ENCODE data around the gene ATCAY.
"Not testable (repeated sequence)": the region's sequence is repeated elsewhere in the genome, so short reads cannot be mapped to it uniquely, and the experiment has no call there.

ATCAY gene

DNA sequence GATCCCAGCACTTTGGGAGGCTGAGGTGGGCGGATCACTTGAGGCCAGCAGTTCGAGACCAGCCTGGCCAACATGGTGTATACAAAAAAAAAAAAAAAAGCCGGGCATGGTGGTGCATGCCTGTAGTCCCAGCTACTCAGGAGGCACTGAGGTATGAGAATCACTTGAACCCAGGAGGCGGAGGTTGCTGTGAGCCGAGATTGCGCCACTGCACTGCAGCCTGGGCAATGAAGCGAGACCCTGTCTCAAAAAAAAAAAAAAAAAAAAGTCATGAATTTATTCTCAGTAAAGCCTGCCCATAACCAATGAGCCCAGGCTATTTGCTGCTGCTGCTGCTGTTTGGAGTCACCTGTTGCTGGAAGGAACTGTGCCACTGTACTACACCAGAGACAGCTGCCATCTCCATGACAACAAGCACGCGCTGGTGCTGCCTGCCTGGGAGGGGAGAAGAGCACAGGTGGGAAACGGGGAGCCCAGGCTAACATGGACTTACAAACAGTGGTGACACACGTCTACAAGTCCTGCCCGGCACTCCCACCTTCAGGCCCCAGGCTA is 23.0 kb upstream of the ATCAY start:
- no peak for DNase-seq (ENCODE audit: low read depth in 2 of 2)

- DNase-seq (ENCODE audit: low read depth in 2 of 2) = no peak
These were observed 20.0 kb upstream of the ATCAY start for GRCh38 chr19:3860499-3860898.

DNA sequence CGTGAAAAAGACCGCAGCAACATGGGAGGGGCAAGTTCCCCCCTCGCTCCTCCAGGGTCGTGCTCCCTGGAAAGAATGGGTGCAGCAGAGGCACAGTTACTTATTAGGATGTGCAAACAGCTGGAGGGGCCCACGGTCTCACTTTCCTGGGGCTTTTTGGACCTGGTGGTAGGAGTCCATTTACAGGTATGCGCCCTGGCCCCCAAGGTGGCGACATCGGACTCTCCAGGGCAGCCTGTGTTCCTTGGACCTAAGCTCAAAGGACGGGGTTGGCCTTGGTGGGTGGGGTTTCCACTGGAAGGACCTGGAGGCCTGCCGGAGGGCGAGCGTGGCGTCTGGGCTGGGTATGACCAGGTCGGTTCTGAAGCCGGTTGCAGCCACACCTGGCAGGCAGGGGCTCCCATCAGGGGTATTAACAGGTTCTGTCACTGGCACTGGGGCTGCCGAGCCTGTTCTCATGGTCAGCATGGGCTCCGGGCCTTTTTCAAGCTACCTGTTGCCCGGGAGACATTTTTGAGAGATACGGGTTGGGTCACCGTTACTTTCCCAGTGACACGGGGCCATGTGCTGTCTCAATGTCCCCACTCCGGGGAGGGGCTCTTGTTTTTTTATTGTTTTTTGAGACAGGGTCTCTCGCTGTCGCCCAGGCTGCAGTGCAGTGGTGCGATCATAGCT is 17.5 kb upstream of the ATCAY start:
- no peak for DNase-seq (ENCODE audit: low read depth in 2 of 2)

- no peak for DNase-seq (ENCODE audit: low read depth in 2 of 2)
These were observed 16.8 kb upstream of the ATCAY start for GRCh38 chr19:3863648-3864047.

DNA sequence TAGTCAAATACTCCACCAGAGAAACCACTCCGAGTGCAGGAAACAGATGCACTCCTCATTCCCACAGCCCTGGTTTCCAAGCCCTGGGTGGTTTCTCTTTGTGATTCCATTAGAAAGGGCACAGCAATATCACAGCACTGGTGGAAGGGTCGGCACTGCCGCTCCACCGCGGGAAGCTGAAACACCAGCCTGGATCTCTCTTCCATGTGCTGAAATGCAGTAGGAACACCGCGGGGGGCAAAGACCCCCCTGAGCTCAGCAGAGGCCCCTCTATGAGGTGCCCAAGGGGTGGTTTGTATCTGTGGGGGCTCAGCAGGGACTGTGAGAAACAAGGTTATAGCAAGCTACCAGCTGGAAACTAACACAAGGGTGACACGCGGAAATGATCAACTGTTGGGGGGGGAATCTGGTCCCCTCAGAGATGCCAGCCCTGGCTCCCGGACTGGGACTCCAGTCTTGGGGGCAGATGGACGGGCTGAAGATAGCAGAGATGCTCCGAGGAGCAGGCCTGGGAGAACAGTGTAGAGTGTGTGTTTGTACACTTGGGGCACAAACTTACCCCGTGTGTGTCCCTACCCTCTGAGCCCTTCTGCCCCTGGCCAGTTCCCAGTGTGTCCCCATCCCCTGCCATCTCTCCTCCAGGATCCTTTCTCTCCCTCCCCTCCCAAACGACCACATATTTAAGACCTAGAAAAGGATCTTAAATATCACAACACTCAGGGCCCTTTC is 13.4 kb upstream of the ATCAY start:
- DNase-seq (ENCODE audit: low read depth in 2 of 2) = no peak

DNA sequence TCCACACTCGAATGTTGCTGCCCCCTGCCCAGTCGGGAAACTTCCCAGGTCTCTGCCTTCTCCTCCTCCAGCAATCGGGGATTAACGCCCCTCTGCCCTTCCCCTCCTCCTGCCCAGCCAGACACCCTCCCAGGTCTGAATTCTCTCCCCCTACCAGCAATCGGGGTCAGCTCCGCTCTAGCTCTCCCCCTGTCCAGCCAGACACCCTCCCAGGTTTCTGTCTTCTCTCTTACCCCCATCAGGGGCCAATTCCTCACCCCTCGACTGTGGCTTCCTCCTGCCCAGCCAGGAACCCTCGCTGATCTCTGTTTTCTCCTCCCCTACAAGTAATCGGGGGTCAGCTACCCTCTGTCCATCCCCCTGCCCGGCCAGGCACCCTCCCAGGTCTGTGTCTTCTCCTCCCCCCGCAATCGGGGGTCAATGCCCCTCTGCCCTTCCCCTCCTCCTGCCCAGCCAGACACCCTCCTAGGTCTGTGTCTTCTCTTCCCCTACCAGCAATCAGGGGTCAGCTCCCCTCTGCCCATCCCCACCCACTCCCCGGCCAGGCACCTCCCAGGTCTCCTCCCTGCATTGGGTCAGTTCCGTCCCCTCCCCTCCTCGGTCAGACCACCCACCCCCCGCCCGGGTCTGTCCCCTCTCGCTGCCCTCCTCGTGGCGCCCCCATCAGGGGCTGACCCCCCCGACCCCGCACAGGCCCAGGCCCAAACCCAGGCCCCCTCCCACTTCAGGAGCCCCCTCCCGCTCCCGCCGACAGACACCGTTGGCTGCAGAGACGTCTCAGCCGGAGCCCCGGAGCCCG is 12.3 kb upstream of the ATCAY start:
- no peak for DNase-seq (ENCODE audit: low read depth in 2 of 2)

- peak in 1 of 2 donors; percentile 6 for DNase-seq (ENCODE audit: low read depth in 2 of 2)
These were observed 11.6 kb upstream of the ATCAY start, which contains the start of gene ZFR2 for GRCh38 chr19:3868770-3869456. ZFR2 (minus strand) TSS chr19:3869038; CDS start chr19:3869017, 21 bp downstream.

GRCh38 chr19:3873151-3873550 is 7.3 kb upstream of the ATCAY start:
- DNase-seq (ENCODE audit: low read depth in 2 of 2) = no peak

- DNase-seq (ENCODE audit: low read depth in 2 of 2) = not testable (repeated sequence)
These were observed 5.8 kb upstream of the ATCAY start for GRCh38 chr19:3874695-3875094.

DNA sequence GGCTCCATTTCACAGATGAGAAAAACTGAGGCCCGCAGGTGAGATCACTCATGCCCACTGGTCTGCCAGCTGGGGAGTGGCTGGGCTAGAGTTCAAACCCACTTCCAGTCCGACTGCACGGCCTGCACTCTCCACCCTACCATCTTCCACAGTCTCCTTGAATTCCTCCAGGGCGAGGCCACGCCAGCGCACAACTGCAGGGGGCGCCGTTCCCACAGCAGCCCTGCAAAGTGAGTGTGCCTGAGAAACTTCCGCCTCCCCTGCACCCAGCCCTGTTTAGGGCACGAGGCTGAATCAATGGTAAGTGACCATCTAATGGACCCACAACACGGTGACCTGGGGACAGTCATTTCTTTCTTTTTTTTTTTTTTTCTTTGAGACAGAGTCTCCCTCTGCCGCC is 829 bp upstream of the ATCAY start:
- no peak for DNase-seq (ENCODE audit: low read depth in 2 of 2)

DNA sequence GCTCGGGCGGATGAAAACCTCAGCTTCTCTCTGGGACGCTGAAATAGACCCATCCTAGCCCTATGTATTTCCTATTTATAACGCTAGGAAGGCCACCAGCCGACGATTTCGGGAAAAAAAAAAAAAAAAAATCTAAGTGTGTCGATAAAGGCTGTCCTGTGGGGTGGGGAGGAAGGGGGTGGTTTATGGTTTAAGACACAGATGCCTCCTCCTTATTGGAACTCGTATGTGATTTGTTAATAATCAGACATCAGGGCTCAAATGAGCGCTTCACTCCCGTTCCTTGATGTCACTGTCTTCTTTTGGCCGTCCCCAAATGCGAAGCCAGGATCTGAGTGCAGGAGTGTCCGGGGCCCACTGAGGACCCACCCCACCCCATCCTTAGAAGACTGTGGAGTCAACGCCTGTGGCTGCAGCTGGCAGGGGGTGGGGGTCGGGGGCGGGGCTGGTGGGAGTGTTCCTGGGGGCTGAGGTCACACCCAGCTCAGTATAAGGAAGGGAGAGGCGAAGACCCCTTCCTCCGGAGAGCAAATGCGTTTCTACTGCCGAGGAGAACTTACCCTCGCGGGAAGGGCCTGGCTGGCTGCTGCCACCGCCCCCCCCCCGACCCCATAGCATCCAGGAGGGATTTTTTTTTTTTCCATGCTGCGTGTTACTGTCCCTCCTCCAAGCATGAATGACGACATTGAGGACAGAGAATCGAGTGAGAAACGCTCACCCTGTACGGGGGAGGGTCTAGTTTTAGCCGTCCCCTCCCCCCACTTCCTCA is 971 bp downstream of the ATCAY start:
- no peak for DNase-seq (ENCODE audit: low read depth in 2 of 2)

- DNase-seq (ENCODE audit: low read depth in 2 of 2) = no peak
These were observed 1.5 kb downstream of the ATCAY start for GRCh38 chr19:3882041-3882384.

GRCh38 chr19:3890591-3890990 is 10.1 kb downstream of the ATCAY start:
- no peak for DNase-seq (ENCODE audit: low read depth in 2 of 2)

GRCh38 chr19:3893509-3894179 is 13.2 kb downstream of the ATCAY start:
- no peak for DNase-seq (ENCODE audit: low read depth in 2 of 2)

GRCh38 chr19:3894959-3895358 is 14.5 kb downstream of the ATCAY start:
- DNase-seq (ENCODE audit: low read depth in 2 of 2) = not testable (repeated sequence)

DNA sequence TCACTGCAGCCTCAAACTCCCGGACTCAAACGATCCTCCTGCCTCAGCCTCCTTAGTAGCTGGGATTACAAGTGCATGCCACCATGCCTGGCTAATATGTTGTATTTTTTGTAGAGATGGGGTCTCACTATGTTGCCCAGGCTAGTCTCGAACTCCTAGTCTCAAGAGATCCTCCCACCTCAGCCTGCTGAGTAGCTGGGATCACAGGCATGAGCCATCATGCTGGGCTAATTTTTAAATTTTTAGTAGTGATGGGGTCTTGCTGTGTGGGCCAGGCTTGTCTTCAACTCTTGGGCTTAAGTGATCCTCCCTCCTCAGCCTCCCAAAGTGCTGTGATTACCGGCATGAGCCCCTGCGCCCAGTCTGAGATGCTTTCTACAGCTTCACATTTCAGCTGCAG is 15.3 kb downstream of the ATCAY start:
- no peak for DNase-seq (ENCODE audit: low read depth in 2 of 2)

DNA sequence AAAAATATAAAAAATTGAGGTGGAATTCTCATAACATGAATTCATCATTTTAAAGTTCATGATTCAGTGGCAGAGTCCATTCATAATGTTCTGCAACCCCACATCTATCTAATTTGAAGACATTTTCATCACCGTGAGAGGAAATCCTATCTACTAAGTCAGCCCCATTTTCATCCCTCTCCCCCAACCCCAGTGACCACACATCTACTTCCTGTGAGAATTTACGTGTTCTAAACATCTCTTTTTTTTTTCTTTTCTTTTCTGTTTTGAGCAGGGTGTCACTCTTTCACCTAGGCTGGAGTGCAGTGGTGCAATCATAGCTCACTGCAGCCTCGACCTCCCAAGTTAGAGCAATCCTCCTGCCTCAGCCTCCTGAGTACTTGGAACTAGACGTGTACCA is 17.5 kb downstream of the ATCAY start:
- no peak for DNase-seq (ENCODE audit: low read depth in 2 of 2)

DNA sequence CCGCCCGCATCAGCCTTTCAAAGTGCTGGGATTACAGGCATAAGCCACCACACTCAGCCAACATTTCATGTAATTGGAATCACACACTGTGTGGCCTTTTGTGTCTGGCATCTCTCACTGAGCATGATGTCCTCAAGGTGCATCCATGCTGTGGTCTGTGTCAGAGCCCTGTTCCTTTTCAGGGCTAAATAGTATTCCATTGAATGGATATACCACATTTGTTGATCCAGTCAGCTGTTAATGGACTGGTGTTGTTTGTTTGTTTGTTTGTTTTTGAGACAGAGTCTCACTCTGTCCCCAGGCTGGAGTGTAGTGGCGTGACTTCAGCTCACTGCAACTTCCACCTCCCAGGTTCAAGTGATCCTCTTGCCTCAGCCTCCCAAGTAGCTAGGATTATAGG is 17.9 kb downstream of the ATCAY start:
- no peak for DNase-seq (ENCODE audit: low read depth in 2 of 2)

DNA sequence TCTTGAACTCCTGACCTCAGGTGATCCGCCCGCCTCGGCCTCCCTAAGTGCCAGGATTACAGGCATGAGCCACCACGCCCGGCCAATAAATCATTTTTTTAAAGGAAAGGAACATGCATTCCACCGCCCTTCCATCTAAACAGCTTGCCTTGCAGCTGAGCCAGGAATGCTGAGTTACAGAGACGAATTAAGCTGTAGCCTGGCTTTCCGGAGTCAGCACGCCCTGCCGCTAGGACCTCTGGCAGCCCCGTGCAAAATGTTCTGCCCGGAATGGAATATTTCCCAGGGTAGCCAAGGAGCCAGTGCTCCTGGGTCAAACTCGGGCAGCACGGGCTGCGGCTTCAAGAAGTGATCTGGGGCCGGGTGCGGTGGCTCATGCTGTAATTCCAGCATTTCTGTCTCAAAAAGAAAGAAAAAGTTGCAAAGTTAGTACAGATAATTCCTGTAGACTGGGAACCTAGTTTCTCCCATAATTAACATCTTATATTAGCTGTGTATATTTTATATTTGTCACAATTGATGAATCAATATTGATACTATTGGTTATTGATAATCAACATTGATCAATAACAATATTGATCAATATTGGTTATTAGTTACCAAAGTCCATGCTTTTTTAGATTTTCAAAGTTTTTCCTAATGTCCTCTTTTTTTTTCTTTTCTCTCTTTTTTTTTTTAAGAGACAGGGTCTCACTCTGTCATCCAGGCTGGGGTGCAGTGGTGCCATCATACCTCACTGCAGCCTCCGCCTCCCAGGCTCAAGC is 19.2 kb downstream of the ATCAY start:
- DNase-seq (ENCODE audit: low read depth in 2 of 2) = no peak
